Left lung (tissue), 10 donors: ENCODE results near the gene AIF1. TPM values are rescaled to one million over a fixed set of nuclear protein-coding genes. Genes with fewer than 3 reads are reported as not detected.
A peak's percentile ranks its signal among the peaks of the same experiment; 100 is the strongest.

Experiments
- ATAC-seq: fragments of 200-7000 bp; cut with Tn5 transposase; one replicate; pipeline ENCODE4 v1.9.1; 2020; ENCODE audit warnings: moderate library complexity
- DNase-seq, 4 donors: peaks; one replicate each; pipeline ENCODE4 v3.0.0-alpha.2; 2013 to 2020
- H3K27ac ChIP-seq, 2 donors: fragments of 200-600 bp; sonication (generic) in 1 of 2; one replicate each; pipeline versions ENCODE4 v1.5.0 to v1.8.0; 2020 to 2021
- H3K27me3 ChIP-seq, 2 donors: fragments of 200-600 bp; sonication (generic) in 1 of 2; one replicate each; pipeline versions ENCODE4 v1.5.0 to v1.8.0; 2020 to 2021
- H3K36me3 ChIP-seq, 2 donors: fragments of 200-600 bp; sonication (generic) in 1 of 2; one replicate each; pipeline versions ENCODE4 v1.5.0 to v1.8.0; 2020 to 2021
- H3K4me1 ChIP-seq, 2 donors: fragments of 200-600 bp; one replicate each; pipeline ENCODE4 v1.8.0; 2021
- H3K4me3 ChIP-seq, 2 donors: fragments of 200-600 bp; sonication (generic) in 1 of 2; one replicate each; pipeline versions ENCODE4 v1.5.0 to v1.8.0; 2020 to 2021; ENCODE audit warnings: mild to moderate bottlenecking in 1 of 2
- H3K9me3 ChIP-seq, 2 donors: fragments of 200-600 bp; sonication (generic) in 1 of 2; one replicate each; pipeline versions ENCODE4 v1.5.0 to v1.8.0; 2020 to 2021
- intact Hi-C, 2 donors: fragments of 100-400 bp; cut with DNase I; formaldehyde crosslinking; loops; one replicate each; pipeline versions ENCODE4 v1.11.2 to v1.14.2; 2022
- polyA plus RNA-seq, 6 donors: library from polyadenylated mRNA; unstranded; fragments of 120-200 nt; gene quantifications; one replicate each; pipeline ENCODE4 v1.2.1, GENCODE V29; 2013; ENCODE audit not compliant: insufficient read length in 6 of 6
- total RNA-seq, 2 donors: library from RNA; stranded (reverse); fragmentation: NEBNext Ultra II Directional; extraction: Animal tissue kit (Norgen Biotek cat#: 25700); gene quantifications; one replicate each; pipeline ENCODE4 v1.2.1, GENCODE V29; 2021
- TF ChIP-seq, protein P1 (sequence below), 2 donors: fragments of 200-600 bp; sonication (generic) in 1 of 2; IDR thresholded peaks; one replicate each; pipeline versions ENCODE4 v1.5.0 to v1.8.0; 2021; ENCODE audit warnings: antibody characterized with exemption in 2 of 2
- donor health status: DM: no; HTN: yes; CAD: no.
- donor health status: DM: no; HTN: no; CAD: no.

The AIF1 gene
- total and polyA plus RNA-seq, 8 donors = 17.9 to 96.4 (median 22.3) TPM

GRCh38 chr6:31621320-31621939 lies 6.4 kb downstream of the AIF1 start:
- no peaks in the 10 kb centered on the region for H3K27me3 ChIP-seq
- intact Hi-C loops = no loop called here
- H3K9me3 ChIP-seq = no peaks in the 10 kb centered on the region
- DNase-seq (no peak), ATAC-seq (no peak)
- peaks cover 17 to 43% of the 10 kb centered on the region in 2 donors for H3K4me1 ChIP-seq
- peak overlapping the region; percentile 97 to 98 for H3K27ac ChIP-seq
- TF ChIP-seq, protein P1, sequence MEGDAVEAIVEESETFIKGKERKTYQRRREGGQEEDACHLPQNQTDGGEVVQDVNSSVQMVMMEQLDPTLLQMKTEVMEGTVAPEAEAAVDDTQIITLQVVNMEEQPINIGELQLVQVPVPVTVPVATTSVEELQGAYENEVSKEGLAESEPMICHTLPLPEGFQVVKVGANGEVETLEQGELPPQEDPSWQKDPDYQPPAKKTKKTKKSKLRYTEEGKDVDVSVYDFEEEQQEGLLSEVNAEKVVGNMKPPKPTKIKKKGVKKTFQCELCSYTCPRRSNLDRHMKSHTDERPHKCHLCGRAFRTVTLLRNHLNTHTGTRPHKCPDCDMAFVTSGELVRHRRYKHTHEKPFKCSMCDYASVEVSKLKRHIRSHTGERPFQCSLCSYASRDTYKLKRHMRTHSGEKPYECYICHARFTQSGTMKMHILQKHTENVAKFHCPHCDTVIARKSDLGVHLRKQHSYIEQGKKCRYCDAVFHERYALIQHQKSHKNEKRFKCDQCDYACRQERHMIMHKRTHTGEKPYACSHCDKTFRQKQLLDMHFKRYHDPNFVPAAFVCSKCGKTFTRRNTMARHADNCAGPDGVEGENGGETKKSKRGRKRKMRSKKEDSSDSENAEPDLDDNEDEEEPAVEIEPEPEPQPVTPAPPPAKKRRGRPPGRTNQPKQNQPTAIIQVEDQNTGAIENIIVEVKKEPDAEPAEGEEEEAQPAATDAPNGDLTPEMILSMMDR (IDR thresholded peaks at IDR 0.05) = no peak
- peak overlapping the region; percentile 85 to 86 for H3K4me3 ChIP-seq
- H3K36me3 ChIP-seq = peaks cover 0 to 38% of the 10 kb centered on the region in 2 donors

DNA sequence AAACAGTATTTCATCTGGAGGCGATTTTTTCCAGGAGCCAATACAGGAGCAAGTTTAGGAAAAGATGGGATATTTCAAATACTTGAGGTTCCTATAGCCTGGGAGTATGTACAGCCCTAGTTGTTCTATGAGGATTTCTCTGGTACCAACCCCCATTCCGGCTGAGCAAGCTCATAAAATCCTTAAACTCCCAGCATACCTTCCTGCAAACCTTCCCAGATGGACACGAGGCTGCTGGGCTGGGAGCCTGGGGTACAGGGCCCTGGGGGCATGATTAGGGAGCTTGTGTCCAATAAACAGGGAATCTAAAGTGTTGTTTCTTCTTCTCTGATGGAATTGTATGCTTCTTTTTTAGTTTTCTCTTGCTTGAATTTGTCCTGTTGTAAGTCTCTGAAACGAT lies 7.0 kb downstream of the AIF1 start:
- H3K27ac ChIP-seq = peak overlapping the region; percentile 97 to 98
- peak overlapping the region; percentile 85 to 86 for H3K4me3 ChIP-seq
- no peaks in the 10 kb centered on the region for H3K9me3 ChIP-seq
- DNase-seq = no peak
- no peak for ATAC-seq
- peaks cover 0 to 43% of the 10 kb centered on the region in 2 donors for H3K36me3 ChIP-seq
- H3K27me3 ChIP-seq = no peaks in the 10 kb centered on the region
- TF ChIP-seq, protein P1 (IDR thresholded peaks at IDR 0.05) = no peak
- intact Hi-C loops = no loop called here
- peaks cover 17 to 37% of the 10 kb centered on the region in 2 donors for H3K4me1 ChIP-seq

DNA sequence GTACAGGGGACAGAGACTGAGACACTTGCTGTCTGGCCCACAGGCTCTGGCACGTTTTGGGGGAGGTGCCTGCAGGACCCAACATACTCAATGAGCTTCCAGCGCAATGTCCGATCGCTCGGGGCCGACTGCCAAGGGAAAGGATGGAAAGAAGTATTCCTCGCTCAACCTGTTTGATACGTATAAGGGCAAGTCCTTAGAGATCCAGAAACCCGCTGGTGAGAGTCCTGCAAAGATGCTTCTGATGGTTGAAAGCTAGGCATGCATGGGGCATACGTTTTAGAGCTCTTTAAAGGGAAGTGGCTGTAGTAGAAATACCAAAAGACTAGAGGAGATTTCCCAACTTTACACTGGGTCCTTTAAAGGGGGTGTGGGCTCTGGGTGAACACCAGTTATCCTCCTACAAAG lies 7.7 kb downstream of the AIF1 start:
- peak in 2 of 4 donors; percentile 46 to 51 for DNase-seq
- peak overlapping the region in 1 of 2 donors; percentile 85 for H3K4me3 ChIP-seq
- intact Hi-C loops = no loop called here

GRCh38 chr6:31624070-31624469 lies 9.0 kb downstream of the AIF1 start:
- Histone ChIP-seq H3K9me3 (no peaks in the 10 kb centered on the region), H3K36me3 (peaks cover 2 to 64% of the 10 kb centered on the region in 2 donors), H3K4me3 (no peak overlapping the region), H3K27ac (no peak overlapping the region), H3K27me3 (no peaks in the 10 kb centered on the region), H3K4me1 (peaks cover 17 to 35% of the 10 kb centered on the region in 2 donors)
- DNase-seq (no peak), ATAC-seq (no peak)
- intact Hi-C loops = no loop called here
- TF ChIP-seq, protein P1 (IDR thresholded peaks at IDR 0.05) = no peak

More for the DNA sequence above, 7.7 kb downstream of the AIF1 start:
- Histone ChIP-seq H3K27me3 (no peaks in the 10 kb centered on the region), H3K9me3 (no peaks in the 10 kb centered on the region), H3K27ac (peak overlapping the region; percentile 97 to 98), H3K4me1 (peaks cover 17 to 37% of the 10 kb centered on the region in 2 donors), H3K36me3 (peaks cover 0 to 50% of the 10 kb centered on the region in 2 donors)
- TF ChIP-seq, protein P1 (IDR thresholded peaks at IDR 0.05) = no peak
- no peak for ATAC-seq

- Histone ChIP-seq H3K4me1 (peaks cover 10 to 20% of the 10 kb centered on the region in 2 donors), H3K27me3 (no peaks in the 10 kb centered on the region), H3K36me3 (peaks cover 8 to 93% of the 10 kb centered on the region in 2 donors), H3K9me3 (no peaks in the 10 kb centered on the region), H3K4me3 (no peak overlapping the region), H3K27ac (no peak overlapping the region)
- no peak for ATAC-seq
- intact Hi-C loops = no loop called here
- no peak for DNase-seq
- TF ChIP-seq, protein P1 (IDR thresholded peaks at IDR 0.05) = no peak
Measured at GRCh38 chr6:31626952-31627351, 11.9 kb downstream of the AIF1 start.
